ENCODE data around the gene SNX18. TPM values are rescaled to one million over a fixed set of nuclear protein-coding genes. Genes with fewer than 3 reads are reported as not detected.

Gene SNX18
- total RNA-seq, 6 experiments from 2014 or later, result 14.1 to 35.3 (median 19.4) TPM

- H3K4me1 ChIP-seq, result no peaks in the 10 kb centered on the region
- intact Hi-C loops (cut with DNase I), result no loop called here
- peak in 3 of 4 donors; percentile 25 to 29 (median 28) for ATAC-seq
Observed at GRCh38 chr5:54573812-54574489, 56.4 kb downstream of the SNX18 start.

GRCh38 chr5:54577528-54577927, 60.0 kb downstream of the SNX18 start:
- ATAC-seq (peak in 3 of 4 donors; percentile 25 to 50 (median 42)), DNase-seq (no peak)
- no peaks in the 10 kb centered on the region for H3K27me3 ChIP-seq
- no peaks in the 10 kb centered on the region for H3K36me3 ChIP-seq
- H3K9me3 ChIP-seq, result no peaks in the 10 kb centered on the region
- no peak for TF ChIP-seq CTCF (IDR thresholded peaks at IDR 0.05)
- TF ChIP-seq POLR2A (IDR thresholded peaks at IDR 0.05), result no peak
- 67% methylated on average over 5 of the region's 5 CpGs for WGBS (ENCODE audit: insufficient coverage, low coverage, low lambda C conversion rate, missing lambda C conversion rate)
- H3K4me1 ChIP-seq, result peaks cover 0 to 17% (median 4%) of the 10 kb centered on the region in 4 donors
- no peak overlapping the region for H3K27ac ChIP-seq
- intact Hi-C loops (cut with DNase I), result no loop called here
- no peak overlapping the region for H3K4me3 ChIP-seq

More at GRCh38 chr5:54573812-54574489, 56.4 kb downstream of the SNX18 start:
- Histone ChIP-seq H3K27ac (no peak overlapping the region), H3K36me3 (no peaks in the 10 kb centered on the region), H3K4me3 (no peak overlapping the region), H3K27me3 (no peaks in the 10 kb centered on the region), H3K9me3 (no peaks in the 10 kb centered on the region)
- 80% methylated on average over 2 of the region's 4 CpGs for WGBS (ENCODE audit: insufficient coverage, low coverage, low lambda C conversion rate, missing lambda C conversion rate)
- DNase-seq, result no peak
- TF ChIP-seq POLR2A (IDR thresholded peaks at IDR 0.05) (no peak), CTCF (IDR thresholded peaks at IDR 0.05) (no peak)

- H3K4me1 ChIP-seq, result peaks cover 0 to 17% (median 4%) of the 10 kb centered on the region in 4 donors
- no peaks in the 10 kb centered on the region for H3K9me3 ChIP-seq
- intact Hi-C loops (cut with DNase I), result no loop called here
- DNase-seq (no peak), ATAC-seq (no peak)
- H3K36me3 ChIP-seq, result no peaks in the 10 kb centered on the region
- no peak overlapping the region for H3K27ac ChIP-seq
- TF ChIP-seq POLR2A (IDR thresholded peaks at IDR 0.05) (no peak), CTCF (IDR thresholded peaks at IDR 0.05) (no peak)
- 91% methylated on average over 7 of the region's 7 CpGs for WGBS (ENCODE audit: insufficient coverage, low coverage, low lambda C conversion rate, missing lambda C conversion rate)
- H3K4me3 ChIP-seq, result no peak overlapping the region
- H3K27me3 ChIP-seq, result no peaks in the 10 kb centered on the region
Observed at GRCh38 chr5:54577937-54578653, 60.5 kb downstream of the SNX18 start.

GRCh38 chr5:54579591-54580295, 62.2 kb downstream of the SNX18 start:
- Histone ChIP-seq H3K27ac (no peak overlapping the region), H3K27me3 (no peaks in the 10 kb centered on the region), H3K4me1 (peaks cover 0 to 17% (median 4%) of the 10 kb centered on the region in 4 donors), H3K9me3 (no peaks in the 10 kb centered on the region), H3K4me3 (no peak overlapping the region), H3K36me3 (no peaks in the 10 kb centered on the region)
- no peak for ATAC-seq
- intact Hi-C loops (cut with DNase I), result no loop called here
- TF ChIP-seq CTCF (IDR thresholded peaks at IDR 0.05), result no peak
- no peak for TF ChIP-seq POLR2A (IDR thresholded peaks at IDR 0.05)
- WGBS (ENCODE audit: insufficient coverage, low coverage, low lambda C conversion rate, missing lambda C conversion rate), result 6% methylated on average over 1 of the region's 1 CpG
- DNase-seq, result no peak
